ENCODE data around the gene SMYD3. TPM values are rescaled to one million over a fixed set of nuclear protein-coding genes. Genes with fewer than 3 reads are reported as not detected.

SMYD3 gene
- total RNA-seq, 4 donors from 2014 or later = 11.6 to 26.9 (median 18.3) TPM

DNA sequence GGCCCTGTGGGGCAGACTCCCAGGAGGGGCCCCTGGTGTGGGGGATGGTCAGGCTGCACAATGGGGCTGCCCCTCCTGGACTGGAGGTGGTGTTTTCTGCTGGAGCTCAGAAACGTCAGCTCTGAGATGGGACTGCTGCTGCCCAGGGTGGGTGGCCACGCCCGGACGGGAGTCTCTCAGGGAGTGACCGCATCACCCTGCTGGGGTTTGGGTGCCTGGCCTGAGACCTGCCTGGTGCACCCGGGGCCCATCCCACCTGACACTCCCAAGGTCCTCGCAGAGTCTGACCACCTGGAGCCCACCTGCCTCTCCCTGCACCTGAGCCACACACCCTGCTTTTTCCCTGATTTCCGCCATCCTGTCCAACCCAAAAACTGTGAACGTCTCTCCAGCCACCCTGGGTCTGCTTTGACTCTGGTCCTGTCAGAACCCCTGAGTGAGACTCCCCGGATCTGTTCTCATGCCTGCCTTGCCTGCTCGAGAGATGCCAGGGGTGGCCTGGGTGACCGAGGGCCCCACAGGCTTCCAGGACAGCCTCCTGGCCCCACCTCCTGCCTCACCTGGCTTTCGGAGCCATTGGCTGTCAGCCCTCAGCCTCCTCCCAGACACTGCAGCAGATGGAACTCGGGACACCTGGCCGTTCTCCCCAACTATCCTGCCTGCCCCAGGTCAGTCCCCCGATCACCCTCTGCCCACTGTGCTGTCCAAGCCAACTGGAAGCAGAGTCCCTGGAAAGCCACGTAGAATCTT, 11.6 kb upstream of the SMYD3 start:
- Histone ChIP-seq H3K9me3 (peaks cover 0 to 40% (median 0%) of the 10 kb centered on the region in 3 donors), H3K4me3 (no peak overlapping the region), H3K4me1 (no peaks in the 10 kb centered on the region), H3K36me3 (no peaks in the 10 kb centered on the region), H3K27ac (no peak overlapping the region), H3K27me3 (no peaks in the 10 kb centered on the region)
- WGBS, 2 donors (ENCODE audit: low coverage in 1 of 2) = 76 to 100% methylated on average over 2 to 8 of the region's 17 CpGs
- TF ChIP-seq, protein P1, sequence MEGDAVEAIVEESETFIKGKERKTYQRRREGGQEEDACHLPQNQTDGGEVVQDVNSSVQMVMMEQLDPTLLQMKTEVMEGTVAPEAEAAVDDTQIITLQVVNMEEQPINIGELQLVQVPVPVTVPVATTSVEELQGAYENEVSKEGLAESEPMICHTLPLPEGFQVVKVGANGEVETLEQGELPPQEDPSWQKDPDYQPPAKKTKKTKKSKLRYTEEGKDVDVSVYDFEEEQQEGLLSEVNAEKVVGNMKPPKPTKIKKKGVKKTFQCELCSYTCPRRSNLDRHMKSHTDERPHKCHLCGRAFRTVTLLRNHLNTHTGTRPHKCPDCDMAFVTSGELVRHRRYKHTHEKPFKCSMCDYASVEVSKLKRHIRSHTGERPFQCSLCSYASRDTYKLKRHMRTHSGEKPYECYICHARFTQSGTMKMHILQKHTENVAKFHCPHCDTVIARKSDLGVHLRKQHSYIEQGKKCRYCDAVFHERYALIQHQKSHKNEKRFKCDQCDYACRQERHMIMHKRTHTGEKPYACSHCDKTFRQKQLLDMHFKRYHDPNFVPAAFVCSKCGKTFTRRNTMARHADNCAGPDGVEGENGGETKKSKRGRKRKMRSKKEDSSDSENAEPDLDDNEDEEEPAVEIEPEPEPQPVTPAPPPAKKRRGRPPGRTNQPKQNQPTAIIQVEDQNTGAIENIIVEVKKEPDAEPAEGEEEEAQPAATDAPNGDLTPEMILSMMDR (IDR thresholded peaks at IDR 0.05) = no peak
- no peak for TF ChIP-seq EP300 (IDR thresholded peaks at IDR 0.05)
- TF ChIP-seq POLR2AphosphoS5 (IDR thresholded peaks at IDR 0.05) = no peak
- TF ChIP-seq POLR2A (IDR thresholded peaks at IDR 0.05) = no peak
- no peak for ATAC-seq

DNA sequence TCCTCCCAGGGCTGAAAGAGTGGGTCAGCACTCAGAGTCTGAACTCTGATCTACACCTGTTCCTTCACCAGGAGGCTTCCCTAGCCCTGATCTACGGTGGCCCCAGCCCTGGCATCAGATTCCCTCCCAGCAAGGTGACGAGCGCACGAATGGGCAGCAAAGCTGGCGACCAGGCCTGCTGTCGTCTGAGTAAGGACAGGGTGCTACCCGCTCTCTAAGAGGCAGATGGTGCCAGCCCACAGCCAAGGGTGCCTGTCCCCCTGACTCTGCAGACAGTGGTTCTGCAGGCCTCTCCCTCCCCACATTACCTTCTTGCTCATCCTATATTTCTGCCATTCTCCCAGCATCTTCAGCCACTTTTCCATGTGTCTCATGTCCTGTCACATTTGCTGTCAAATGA, 10.3 kb upstream of the SMYD3 start:
- Histone ChIP-seq H3K4me3 (no peak overlapping the region), H3K9me3 (peaks cover 0 to 46% (median 0%) of the 10 kb centered on the region in 3 donors), H3K27ac (no peak overlapping the region), H3K4me1 (no peaks in the 10 kb centered on the region), H3K36me3 (no peaks in the 10 kb centered on the region), H3K27me3 (no peaks in the 10 kb centered on the region)
- ATAC-seq = no peak
- TF ChIP-seq EP300 (IDR thresholded peaks at IDR 0.05) = no peak
- TF ChIP-seq POLR2AphosphoS5 (IDR thresholded peaks at IDR 0.05) = no peak
- TF ChIP-seq, protein P1 (IDR thresholded peaks at IDR 0.05) = no peak
- no peak for TF ChIP-seq POLR2A (IDR thresholded peaks at IDR 0.05)
- WGBS, 2 donors (ENCODE audit: low coverage in 1 of 2) = 72% methylated on average over 5 of the region's 7 CpGs; no CpG with 5 or more reads in 1 of the 2 donors

DNA sequence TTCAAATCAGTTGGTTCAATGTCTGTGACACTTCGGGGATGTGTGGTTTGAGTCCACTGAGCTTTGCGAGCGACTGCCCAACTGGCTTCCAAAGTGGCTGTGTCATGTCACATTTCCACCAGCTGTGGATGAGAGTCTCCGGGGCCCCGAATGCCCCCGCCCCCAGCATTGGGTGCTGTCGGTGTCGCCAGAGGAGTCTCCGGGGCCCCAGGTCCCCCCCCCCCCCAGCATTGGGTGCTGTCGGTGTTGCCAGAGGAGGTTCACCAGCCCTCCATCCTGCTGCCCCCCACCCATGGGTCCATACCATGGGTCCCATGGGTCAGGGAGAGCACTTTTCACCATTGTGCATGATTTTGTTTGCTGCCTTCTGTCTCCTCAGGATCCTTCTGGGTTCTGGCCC, 9.0 kb upstream of the SMYD3 start:
- Histone ChIP-seq H3K4me3 (no peak overlapping the region), H3K4me1 (no peaks in the 10 kb centered on the region), H3K27ac (no peak overlapping the region), H3K36me3 (no peaks in the 10 kb centered on the region), H3K9me3 (peaks cover 0 to 46% (median 0%) of the 10 kb centered on the region in 3 donors), H3K27me3 (no peaks in the 10 kb centered on the region)
- no peak for TF ChIP-seq EP300 (IDR thresholded peaks at IDR 0.05)
- TF ChIP-seq, protein P1 (IDR thresholded peaks at IDR 0.05) = no peak
- TF ChIP-seq POLR2A (IDR thresholded peaks at IDR 0.05) = no peak
- TF ChIP-seq POLR2AphosphoS5 (IDR thresholded peaks at IDR 0.05) = no peak
- no peak for ATAC-seq
- 97 to 100% methylated on average over 2 to 6 of the region's 10 CpGs for WGBS, 2 donors (ENCODE audit: low coverage in 1 of 2)

DNA sequence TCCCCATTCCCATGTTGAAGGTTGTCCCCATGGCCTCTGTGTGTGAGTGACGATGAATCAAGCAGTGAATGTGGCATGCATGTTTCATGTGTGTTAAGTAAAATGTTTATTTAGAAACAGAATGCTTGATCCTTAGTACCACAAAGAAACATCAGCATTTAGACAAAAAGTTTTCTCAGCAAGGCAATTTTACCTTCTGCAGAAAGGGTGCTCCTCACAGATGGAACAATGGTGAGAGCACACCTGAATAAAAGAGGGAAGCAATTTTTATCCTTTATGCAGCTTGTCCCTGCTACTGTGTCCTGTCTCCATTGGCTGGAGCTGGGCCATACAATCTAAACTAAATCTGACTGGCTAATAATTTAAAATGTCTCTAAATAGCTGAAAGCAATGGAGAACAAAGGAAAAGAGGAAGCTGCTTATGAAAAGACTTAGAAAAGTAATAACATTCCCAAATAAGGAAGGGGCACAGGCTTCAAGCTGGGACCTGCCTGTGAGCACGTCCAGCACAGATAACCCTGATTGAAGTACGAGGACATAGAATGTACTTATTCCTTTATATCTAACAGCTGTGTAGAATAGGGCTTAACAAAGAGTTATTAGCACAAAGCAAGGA, 8.4 kb upstream of the SMYD3 start:
- Histone ChIP-seq H3K27me3 (no peaks in the 10 kb centered on the region), H3K36me3 (no peaks in the 10 kb centered on the region), H3K27ac (no peak overlapping the region), H3K4me3 (no peak overlapping the region), H3K4me1 (no peaks in the 10 kb centered on the region), H3K9me3 (peaks cover 0 to 46% (median 0%) of the 10 kb centered on the region in 3 donors)
- TF ChIP-seq POLR2A (IDR thresholded peaks at IDR 0.05) (no peak), EP300 (IDR thresholded peaks at IDR 0.05) (no peak), POLR2AphosphoS5 (IDR thresholded peaks at IDR 0.05) (no peak)
- TF ChIP-seq, protein P1 (IDR thresholded peaks at IDR 0.05) = no peak
- WGBS, 2 donors (ENCODE audit: low coverage in 1 of 2) = 69 to 73% methylated on average over 3 of the region's 3 CpGs
- no peak for ATAC-seq

All from gastroesophageal sphincter (tissue), 4 donors.